HepG2 (cell line): Measurements from ENCODE around the gene ZNF771. TPM values are rescaled to one million over a fixed set of nuclear protein-coding genes. Genes with fewer than 3 reads are reported as not detected.
A peak's percentile ranks its signal among the peaks of the same experiment; 100 is the strongest.

Experiments
- ARNTL ChIP-seq: sonication (generic); formaldehyde crosslinking; IDR thresholded peaks from 2 replicates; pipeline ENCODE4 v1.4.0; 2020; ENCODE audit warnings: mild to moderate bottlenecking, missing genetic modification reagents
- CENPX ChIP-seq: sonication (generic); formaldehyde crosslinking; IDR thresholded peaks from 2 replicates; pipeline ENCODE4 v1.9.0; 2021; ENCODE audit warnings: mild to moderate bottlenecking, missing genetic modification reagents, moderate library complexity
- DPF2 ChIP-seq: sonication (generic); formaldehyde crosslinking; IDR thresholded peaks from 2 replicates; pipeline ENCODE4 v1.4.0; 2020; ENCODE audit warnings: mild to moderate bottlenecking, low read depth, missing genetic modification reagents, borderline replicate concordance
- HMGA1 ChIP-seq: sonication (generic); formaldehyde crosslinking; conservative IDR thresholded peaks from 2 replicates; pipeline ENCODE4 v1.4.0; 2020; ENCODE audit warnings: missing genetic modification reagents
- HNRNPLL ChIP-seq: fragments of 200-400 bp; formaldehyde crosslinking; IDR thresholded peaks from 2 replicates; pipeline ENCODE4 v1.6.1; 2017; ENCODE audit warnings: mild to moderate bottlenecking, low read depth, low read length; ENCODE audit not compliant: poor library complexity, severe bottlenecking
- KAT7 ChIP-seq: IDR thresholded peaks from 2 replicates; pipeline ENCODE4 v1.6.1; 2018; ENCODE audit warnings: borderline replicate concordance, missing compliant biosample characterization
- KDM6A ChIP-seq: IDR thresholded peaks from 2 replicates; pipeline ENCODE4 v1.6.1; 2016; ENCODE audit warnings: low read depth
- MAFG ChIP-seq: sonication (generic); formaldehyde crosslinking; IDR thresholded peaks from 2 replicates; pipeline ENCODE4 v1.5.1; 2020; ENCODE audit warnings: mild to moderate bottlenecking, missing genetic modification reagents
- NFE2L1 ChIP-seq: sonication (generic); formaldehyde crosslinking; IDR thresholded peaks from 2 replicates; pipeline ENCODE4 v1.4.0; 2020; ENCODE audit warnings: missing genetic modification reagents, mild to moderate bottlenecking, borderline replicate concordance
- RXRB ChIP-seq: IDR thresholded peaks from 2 replicates; pipeline ENCODE4 v1.6.1; 2016; ENCODE audit warnings: borderline replicate concordance, missing genetic modification reagents, missing compliant biosample characterization
- TBP ChIP-seq: sonication (generic); formaldehyde crosslinking; IDR thresholded peaks from 2 replicates; pipeline ENCODE4 v1.5.0; 2020; ENCODE audit warnings: missing genetic modification reagents
- TRIM22 ChIP-seq: fragments of 450-650 bp; IDR thresholded peaks from 2 replicates; pipeline ENCODE4 v1.6.1; 2017
- ZBTB49 ChIP-seq: sonication (generic); formaldehyde crosslinking; IDR thresholded peaks from 2 replicates; pipeline ENCODE4 v1.4.0; 2020; ENCODE audit warnings: missing genetic modification reagents, borderline replicate concordance
- ZNF263 ChIP-seq: sonication (generic); formaldehyde crosslinking; IDR thresholded peaks from 2 replicates; pipeline ENCODE4 v1.4.0; 2020; ENCODE audit warnings: missing genetic modification reagents
- ZNF335 ChIP-seq: sonication (generic); formaldehyde crosslinking; IDR thresholded peaks from 2 replicates; pipeline ENCODE4 v1.4.0; 2020; ENCODE audit warnings: missing genetic modification reagents
- ZNF557 ChIP-seq: sonication (generic); formaldehyde crosslinking; IDR thresholded peaks from 2 replicates; pipeline ENCODE4 v1.4.0; 2020; ENCODE audit warnings: missing genetic modification reagents
- ZNF737 ChIP-seq: sonication (generic); formaldehyde crosslinking; IDR thresholded peaks from 2 replicates; pipeline ENCODE4 v1.5.0; 2020; ENCODE audit warnings: missing genetic modification reagents, mild to moderate bottlenecking, borderline replicate concordance
- ZNF784 ChIP-seq: sonication (generic); formaldehyde crosslinking; IDR thresholded peaks from 2 replicates; pipeline ENCODE4 v1.5.1; 2020; ENCODE audit warnings: missing genetic modification reagents, mild to moderate bottlenecking, borderline replicate concordance
- polyA plus RNA-seq, 8 experiments: library from polyadenylated mRNA; depleted of rRNA in 3 of 8; stranded (reverse) in 7 of 8; unstranded in 1 of 8; fragments of >200 nt; fragmentation: Illumina TruSeq in 4 of 8; extraction: Trizol in 4 of 8; gene quantifications; 2 replicates each; pipeline versions ENCODE4 v1.2.1 to v1.2.3, GENCODE V29; 2011 to 2016; ENCODE audit warnings: low read depth in 4 of 8, missing spikeins in 1 of 8, mixed read lengths in 1 of 8; ENCODE audit not compliant: insufficient read depth in 1 of 8
- total RNA-seq, 5 experiments: library from RNA; depleted of rRNA; stranded (reverse); fragments of >200 nt; fragmentation: Illumina TruSeq; extraction: Trizol; gene quantifications; 2 replicates each; pipeline ENCODE4 v1.2.3, GENCODE V29; 2016; ENCODE audit warnings: low read depth in 1 of 5
- TF ChIP-seq, protein P1 (sequence below): sonication (generic); formaldehyde crosslinking; IDR thresholded peaks from 2 replicates; pipeline ENCODE4 v1.4.0; 2020; ENCODE audit warnings: missing genetic modification reagents, mild to moderate bottlenecking, borderline replicate concordance

ZNF771 gene
- total and polyA plus RNA-seq, 2 of the 13 experiments (the other 11 are each of a cell fraction or from before 2014, with no cell fraction given) = 5.0 to 11.8 TPM

DNA sequence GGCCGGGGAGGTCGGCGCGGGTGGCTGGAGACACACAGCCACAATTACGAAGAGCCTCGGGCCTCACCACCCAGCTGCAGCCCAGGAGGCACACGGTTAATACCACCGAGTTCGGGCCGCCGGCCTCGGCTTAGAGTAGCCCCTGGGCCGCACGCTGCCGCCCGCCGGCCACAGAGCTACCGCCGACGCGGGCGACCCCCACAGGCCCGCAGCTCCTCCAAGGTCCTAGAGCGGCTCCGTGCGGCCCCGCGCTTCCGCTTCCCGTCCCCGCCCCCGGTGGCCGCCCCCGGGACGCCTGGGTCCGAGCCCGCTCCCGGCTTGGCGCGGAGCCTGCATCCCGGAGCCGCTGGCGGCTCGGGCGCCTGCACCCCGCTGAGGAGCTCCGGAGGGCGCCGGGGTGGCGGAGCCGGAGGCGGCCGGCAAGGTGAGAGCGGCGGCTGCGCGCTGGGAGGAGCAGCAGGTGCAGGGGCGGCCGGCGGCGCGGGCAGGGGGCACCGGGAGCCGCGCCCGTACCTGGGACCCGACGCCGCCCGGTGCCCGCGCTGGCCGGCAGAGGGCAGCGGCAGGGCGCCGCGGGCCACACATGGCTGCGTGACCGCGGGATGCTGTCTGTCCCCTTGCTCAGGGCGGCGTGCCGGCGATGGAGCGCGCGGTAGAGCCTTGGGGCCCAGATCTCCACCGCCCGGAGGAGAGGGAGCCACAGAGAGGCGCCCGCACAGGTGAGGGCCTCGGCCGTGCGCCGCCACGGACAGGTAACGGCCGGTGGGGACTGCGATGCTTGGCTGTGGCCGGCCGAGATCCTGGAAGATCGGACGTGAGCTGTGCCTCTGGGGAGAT is 12.0 kb upstream of the ZNF771 start, which contains the start of gene ZNF48 (continued):
- no peak for TF ChIP-seq HMGA1
- TF ChIP-seq KAT7 (CRISPR knock-in tag) = peak; percentile 70
- TF ChIP-seq NFE2L1 (CRISPR knock-in tag) = peak; percentile 60; the same call in 1 of the 2 replicates
- TF ChIP-seq ZNF557 (CRISPR knock-in tag) = no peak; the same call in 1 of the 2 replicates
- no peak for TF ChIP-seq ZNF263
- TF ChIP-seq HNRNPLL = peak; percentile 69
- TF ChIP-seq ZNF784 = peak; percentile 7; the same call in 1 of the 2 replicates
- TF ChIP-seq DPF2 (CRISPR knock-in tag) = no peak
- TF ChIP-seq ZBTB49 (CRISPR knock-in tag) = no peak
- no peak for TF ChIP-seq TBP (CRISPR knock-in tag)
- no peak for TF ChIP-seq ZNF335 (CRISPR knock-in tag)
- TF ChIP-seq CENPX (CRISPR knock-in tag) = no peak
- no peak; the same call in 1 of the 2 replicates for TF ChIP-seq ARNTL (CRISPR knock-in tag)
- 0 out of 2 replicates have a peak, but pooled peaks have one; percentile 47 for TF ChIP-seq ZNF737 (CRISPR knock-in tag)
- TF ChIP-seq KDM6A = no peak
- TF ChIP-seq, protein P1, sequence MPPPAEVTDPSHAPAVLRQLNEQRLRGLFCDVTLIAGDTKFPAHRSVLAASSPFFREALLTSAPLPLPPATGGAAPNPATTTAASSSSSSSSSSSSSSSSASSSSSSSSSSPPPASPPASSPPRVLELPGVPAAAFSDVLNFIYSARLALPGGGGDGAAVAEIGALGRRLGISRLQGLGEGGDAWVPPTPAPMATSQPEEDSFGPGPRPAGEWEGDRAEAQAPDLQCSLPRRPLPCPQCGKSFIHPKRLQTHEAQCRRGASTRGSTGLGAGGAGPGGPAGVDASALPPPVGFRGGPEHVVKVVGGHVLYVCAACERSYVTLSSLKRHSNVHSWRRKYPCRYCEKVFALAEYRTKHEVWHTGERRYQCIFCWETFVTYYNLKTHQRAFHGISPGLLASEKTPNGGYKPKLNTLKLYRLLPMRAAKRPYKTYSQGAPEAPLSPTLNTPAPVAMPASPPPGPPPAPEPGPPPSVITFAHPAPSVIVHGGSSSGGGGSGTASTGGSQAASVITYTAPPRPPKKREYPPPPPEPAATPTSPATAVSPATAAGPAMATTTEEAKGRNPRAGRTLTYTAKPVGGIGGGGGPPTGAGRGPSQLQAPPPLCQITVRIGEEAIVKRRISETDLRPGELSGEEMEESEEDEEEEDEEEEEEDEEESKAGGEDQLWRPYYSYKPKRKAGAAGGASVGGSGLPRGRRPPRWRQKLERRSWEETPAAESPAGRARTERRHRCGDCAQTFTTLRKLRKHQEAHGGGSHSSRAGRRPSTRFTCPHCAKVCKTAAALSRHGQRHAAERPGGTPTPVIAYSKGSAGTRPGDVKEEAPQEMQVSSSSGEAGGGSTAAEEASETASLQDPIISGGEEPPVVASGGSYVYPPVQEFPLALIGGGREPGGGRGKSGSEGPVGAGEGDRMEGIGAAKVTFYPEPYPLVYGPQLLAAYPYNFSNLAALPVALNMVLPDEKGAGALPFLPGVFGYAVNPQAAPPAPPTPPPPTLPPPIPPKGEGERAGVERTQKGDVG = no peak; the same call in 1 of the 2 replicates
- no peak for TF ChIP-seq TRIM22
- TF ChIP-seq MAFG (CRISPR knock-in tag) = no peak
- peak; percentile 60 for TF ChIP-seq RXRB
